ENCODE measurements around the gene PLIN5.
"Not testable (repeated sequence)": the region's sequence is repeated elsewhere in the genome, so short reads cannot be mapped to it uniquely, and the experiment has no call there.

The PLIN5 gene

DNA sequence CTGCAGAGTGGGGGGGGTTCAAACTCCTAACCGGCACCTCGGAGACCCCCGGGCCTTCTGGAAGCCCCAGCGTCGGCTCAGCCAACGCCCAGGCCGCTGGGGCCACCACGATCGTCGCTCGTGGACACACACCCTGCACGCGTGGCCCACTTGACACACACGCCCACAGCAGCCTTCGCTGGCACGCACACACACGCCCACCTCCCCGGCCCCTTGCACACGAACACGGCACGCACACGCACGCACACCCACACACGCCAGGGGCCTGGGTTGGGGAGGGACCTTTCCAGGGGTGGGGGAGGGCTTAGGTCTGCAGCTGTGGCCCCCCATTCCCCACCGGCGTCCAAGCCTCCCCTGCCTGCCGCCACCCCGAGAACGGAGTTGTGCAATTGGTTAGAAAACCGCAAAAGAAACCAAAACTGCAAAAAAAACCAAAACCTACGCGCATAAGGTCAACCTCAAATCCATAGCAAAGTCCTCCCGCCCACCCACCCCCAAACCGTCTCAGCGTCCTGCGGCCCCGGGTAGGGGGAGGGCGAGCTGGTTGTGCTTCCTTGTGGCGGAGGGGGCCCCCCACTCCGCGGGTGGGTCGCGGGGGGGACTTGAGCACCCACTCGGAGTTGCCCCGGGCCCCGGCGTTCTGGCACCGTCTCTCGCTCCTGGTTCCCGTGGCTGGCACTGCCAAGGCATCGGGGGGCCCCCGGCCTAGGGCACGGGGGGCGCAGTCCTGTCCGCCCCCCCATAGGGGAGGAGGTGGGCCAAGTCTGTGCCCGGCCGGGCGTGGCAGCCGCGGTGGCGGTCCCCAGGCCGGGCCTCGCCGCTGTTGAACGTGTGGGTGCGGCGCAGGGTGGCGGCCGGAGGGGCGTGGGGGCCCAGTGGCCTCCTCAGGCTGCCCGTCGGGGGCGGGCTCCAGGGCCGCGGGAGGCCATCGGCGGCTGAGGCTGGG, 8.1 kb upstream of the PLIN5 start:
- no peak for DNase-seq (ENCODE audit: low read depth in 2 of 2)

DNA sequence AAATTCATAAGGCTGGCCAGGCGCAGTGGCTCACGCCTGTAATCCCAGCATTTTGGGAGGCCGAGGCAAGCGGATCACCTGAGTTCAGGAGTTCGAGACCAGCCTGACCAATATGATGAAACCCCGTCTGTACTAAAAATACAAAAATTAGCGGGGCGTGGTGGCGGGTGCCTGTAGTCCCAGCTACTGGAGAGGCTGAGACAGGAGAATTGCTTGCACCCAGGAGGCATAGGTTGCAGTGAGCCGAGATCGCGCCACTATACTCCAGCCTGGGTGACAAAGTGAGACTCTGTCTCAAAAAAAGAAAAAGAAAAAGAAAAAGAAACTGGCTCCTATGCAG, 6.8 kb upstream of the PLIN5 start:
- not testable (repeated sequence) for DNase-seq (ENCODE audit: low read depth in 2 of 2)

DNA sequence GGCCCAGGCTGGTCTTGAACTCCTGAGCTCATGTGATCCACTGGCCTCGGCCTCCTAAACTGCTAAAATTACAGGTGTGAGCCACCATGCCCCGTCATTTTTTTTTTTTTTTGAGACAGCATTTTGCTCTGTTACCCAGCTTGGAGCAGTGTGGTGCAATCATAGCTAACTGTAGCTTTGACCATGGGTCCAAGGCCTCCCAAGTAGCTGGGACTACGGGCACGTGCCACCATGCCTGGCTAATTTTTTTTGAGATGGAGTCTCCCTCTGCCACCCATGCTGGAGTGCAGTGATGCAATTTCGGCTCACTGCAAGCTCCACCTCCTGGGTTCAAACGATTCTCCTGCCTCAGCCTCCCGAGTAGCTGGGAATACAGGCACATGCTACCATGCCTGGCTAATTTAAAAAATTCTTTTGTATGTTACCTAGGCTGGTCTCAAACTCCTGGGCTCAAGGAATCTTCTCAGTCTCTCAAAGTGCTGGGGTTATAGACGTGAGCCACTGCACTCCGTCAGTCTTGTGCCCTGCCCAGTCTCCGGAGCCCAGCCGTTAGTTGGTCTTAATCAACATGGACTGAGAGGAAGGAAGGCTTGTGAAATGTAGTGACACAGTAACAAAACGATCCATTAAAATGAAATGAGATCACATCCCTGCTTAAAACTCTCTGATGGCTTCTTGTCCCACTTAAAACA, 6.2 kb upstream of the PLIN5 start:
- DNase-seq (ENCODE audit: low read depth in 2 of 2), result no peak

DNA sequence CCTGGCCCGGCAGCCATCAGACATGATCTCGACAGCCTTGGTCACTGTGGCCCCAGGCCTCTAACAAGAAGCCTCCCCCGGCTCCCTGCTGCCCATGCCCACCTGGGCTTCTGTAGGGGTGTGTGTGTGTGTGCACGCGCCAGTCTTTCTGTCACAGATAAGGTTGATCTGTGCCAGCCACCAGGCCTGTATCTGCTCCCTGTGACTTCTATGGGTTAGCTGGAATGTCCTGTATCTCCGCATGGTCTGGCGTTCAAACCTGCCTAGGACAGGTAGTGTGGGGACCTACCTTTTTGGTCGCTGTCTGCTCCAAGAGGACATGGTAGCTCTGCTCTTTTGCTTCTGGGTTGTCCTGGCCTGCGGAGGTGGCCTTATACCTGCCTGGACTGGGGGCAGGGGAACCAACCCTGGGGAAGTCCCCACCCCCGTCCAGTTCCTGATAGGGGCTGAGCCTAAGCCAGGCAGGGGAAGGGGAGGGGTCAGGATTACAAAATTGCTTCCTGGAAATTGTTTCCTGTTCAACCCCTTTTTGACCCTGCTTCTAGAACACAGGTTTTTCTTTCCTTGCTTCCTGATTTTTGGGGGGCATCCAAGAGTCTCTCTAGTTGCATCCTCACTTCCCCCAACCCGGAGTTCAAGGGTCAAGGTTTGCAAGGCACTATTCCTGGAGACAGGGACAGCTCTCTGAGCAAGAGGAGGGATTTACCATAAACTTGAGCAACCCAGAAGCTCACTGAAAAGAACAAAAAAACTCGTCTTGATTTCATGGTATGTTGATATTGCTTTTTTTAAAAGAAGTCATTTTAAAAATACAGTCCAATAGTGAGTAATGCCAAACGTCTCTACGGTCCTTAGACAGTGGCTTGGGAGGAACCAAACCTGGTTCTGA, 4.9 kb upstream of the PLIN5 start, which contains the start of gene LRG1:
LRG1 (minus strand) TSS at position 344 of the 889 bp plus-strand sequence; CDS start at position 321, 23 bp downstream.
- no peak for DNase-seq (ENCODE audit: low read depth in 2 of 2)

DNA sequence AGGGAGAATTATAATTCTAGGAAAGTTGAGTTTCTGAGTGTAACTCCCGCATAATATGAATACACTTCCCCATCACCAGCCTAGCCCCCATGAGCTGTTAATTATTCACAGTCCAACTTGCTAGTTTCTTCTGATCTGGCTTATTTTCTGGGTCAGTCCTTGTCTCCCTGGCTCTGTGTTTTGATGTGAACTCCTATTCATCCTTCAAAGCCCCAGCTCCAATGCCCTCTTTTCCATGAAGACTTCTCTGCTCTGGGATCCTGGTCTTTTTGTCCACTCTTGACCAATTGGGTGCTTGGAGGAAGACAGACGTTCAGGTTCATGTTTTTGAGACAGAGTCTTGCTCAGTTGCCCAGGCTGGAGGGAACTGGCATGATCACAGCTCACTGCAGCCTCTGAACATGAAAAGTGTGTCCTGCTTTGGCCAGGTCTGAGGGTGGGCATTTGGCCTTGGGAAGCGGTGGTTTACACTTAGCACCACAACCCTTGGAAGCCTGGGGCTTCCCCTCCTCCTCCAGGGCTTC, 4.2 kb upstream of the PLIN5 start:
- no peak for DNase-seq (ENCODE audit: low read depth in 2 of 2)

DNA sequence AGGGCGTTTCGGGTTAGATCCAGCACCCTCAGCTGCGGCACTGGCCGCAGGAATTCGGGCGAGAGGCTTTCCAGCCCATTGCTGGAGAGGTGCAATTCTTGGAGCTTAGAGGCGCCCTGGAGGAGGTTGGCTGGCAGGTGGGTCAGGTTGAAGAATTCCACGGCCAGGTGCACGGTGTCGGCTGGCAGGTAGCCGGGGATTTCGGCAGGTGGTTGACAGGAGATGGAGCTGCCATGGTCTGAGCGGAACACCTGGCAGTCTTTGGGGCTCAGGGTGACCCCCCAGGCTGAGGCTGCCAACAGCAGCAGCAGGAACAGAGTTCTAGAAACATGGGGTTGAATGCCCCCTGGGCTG, 3.6 kb upstream of the PLIN5 start:
- no peak for DNase-seq (ENCODE audit: low read depth in 2 of 2)

DNA sequence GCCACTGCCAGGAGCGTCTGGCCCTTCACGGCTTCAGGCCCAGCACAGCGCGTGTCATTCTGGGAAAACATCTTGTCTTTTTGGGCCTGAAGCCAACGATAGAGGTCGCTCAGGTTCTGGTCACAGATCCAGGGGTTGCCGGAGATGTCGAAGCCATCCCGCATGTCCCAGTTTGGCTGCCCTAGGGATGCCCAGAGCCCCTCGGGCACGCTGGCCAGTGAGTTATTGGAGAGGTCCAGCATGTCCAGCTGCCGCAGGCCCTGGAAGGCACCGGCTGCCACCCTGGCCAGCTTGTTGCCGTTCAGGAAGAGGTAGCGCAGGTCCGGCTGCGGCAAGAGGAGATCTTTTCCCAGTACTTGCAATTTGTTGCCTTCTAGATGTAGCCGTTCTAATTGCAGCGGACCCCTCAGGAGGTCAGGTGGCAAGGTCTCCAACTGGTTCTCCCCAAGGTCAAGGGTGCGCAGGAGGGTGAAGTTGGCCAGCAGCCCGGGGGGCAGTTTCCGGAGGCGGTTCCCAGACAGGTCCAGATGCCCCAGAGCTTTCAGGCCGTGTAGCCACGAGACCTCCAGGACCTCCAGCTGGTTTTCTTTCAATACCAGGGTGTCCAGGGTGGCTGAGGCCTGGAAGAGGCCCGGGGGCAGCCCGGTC, 3.1 kb upstream of the PLIN5 start:
- no peak for DNase-seq (ENCODE audit: low read depth in 2 of 2)

DNA sequence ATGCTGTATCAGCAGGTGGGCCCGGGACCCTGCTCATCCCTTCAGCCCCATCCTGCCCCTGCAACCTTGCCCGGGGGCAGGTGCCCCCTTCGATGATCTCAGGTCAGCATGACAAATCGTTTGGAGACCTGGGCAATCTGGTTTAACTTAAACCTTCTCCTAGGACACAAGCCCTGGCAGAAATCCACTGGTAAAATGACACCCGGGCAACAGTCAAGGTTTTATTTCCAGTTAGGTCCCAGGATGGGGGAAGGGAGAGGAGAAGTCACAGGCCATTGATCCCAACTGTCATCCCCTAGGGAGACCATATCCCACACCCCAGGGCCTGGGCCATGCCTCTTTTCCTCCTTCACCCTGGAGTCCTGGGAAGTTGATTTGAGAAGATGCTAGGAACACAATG, 1.8 kb upstream of the PLIN5 start:
- DNase-seq (ENCODE audit: low read depth in 2 of 2), result no peak

DNA sequence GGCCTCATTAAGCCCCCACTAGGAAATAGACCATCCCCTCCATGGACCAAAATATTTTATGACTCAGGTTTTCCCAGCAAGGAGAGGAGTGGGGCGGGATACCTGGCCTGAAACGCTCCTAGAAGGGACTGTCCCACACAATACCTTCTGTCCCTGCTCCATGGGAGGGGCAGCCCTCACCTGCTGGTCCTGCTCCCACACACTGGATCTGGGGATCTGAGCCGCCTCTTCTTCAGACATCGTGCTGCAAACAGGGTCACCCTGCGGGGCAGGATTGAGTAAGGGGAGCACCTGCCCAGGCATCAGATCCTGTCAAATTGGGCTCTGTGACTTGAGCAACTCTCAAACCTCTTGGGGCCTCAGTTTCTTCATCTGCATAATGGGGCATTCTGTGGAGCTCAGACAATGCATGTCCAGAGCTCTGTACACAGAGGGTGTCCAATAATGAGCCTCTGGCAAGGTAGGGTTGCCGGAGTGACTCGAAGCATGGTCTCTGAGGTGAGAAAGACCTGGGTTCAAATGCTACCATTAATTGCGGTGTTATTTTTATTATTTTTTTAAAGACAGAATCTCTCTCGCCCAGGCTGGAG, 1.1 kb downstream of the PLIN5 start:
- DNase-seq (ENCODE audit: low read depth in 2 of 2), result no peak

DNA sequence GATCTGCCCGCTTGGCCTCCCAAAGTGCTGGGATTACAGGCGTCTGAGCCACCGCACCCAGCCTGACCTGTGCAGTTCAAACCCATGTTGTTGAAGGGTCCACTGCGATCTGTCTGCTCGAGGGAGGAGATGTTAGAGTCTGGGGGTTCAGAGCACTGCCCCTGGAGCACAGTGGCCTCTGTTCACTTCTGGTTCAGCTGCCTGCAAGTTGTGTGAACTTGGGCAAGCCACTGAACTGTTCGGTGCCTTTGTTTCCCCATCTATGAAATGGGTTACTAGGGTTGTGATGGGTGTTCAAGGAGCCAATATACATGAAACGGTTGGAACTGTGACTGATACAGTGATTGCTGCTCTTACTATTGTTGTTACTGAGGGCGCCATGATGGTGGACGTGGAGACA, 1.7 kb downstream of the PLIN5 start:
- no peak for DNase-seq (ENCODE audit: low read depth in 2 of 2)

DNA sequence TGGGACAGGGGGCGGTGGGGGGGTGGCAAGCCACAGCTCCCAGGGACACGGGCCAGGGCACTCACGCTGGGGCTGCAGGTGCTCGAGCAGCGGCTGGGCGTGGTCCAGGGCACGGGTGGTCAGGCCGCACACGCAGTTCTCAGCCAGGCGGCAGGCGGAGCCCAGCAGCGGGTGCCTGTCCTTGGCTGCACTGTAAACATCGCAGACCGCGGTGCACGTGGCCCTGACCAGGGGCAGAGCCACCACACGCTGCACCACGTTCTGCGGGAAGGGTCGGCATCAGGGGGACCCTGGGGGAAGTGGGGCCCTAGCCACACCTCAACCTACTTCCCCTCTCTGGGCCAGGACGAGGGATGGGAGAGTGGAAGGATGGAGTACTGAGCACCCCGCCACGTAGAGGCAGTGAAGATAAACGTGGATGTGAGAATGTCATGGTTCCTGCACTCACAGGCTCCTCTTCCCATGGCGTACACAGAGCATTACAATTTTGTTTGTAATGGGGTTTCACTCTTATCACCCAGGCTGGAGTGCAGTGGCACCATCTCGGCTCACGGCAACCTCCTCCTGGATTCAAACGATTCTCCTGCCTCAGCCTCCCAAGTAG, 3.4 kb downstream of the PLIN5 start:
- no peak for DNase-seq (ENCODE audit: low read depth in 2 of 2)

DNA sequence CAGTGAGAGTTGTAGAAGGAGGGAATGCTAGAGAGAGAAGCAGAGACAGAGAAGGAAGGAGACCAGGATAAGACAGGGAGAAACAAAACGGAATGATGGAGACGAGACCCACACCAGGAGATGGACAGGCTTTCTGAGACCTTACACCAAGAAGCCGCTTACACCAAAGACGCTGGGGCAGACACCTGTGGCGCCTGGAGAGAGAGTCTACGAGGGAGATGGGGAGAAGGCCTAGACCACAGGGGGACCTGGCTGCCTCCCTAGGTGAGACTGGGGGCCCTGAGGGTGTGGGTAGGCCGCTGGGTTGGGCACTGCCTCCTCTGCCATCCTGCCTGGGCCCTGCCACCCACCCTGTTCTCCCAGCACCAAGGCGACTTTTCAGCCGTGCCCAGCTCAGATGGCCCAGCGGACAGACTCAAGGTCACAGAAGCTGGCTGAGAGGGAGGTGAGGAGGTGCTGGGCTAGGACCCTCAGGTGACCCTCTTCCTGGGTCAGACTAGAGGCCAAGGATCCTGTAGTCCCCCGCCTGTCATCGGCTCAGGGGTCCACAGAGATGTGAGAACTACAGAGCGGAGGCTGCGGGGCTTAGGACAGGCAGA, 5.0 kb downstream of the PLIN5 start:
- no peak for DNase-seq (ENCODE audit: low read depth in 2 of 2)

DNA sequence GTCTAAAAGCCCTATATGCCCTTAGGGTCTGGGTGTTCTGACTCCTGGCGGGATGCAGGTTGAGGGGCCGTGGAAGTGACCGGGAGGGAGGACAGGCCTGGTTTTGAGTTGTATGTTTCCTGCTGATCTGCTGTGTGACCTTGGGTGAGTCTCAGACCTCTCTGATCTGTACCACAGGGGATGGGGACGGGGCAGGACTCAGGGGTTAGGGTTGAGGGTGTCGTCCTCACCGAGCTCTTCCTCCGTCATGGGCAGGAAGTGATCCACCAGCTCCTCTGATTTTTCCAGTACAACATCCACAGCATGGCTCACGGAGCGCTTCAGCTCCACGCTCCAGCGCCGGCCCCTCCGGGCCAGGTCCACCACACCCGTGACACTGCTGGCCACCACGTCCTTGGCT, 6.2 kb downstream of the PLIN5 start:
- no peak for DNase-seq (ENCODE audit: low read depth in 2 of 2)

DNA sequence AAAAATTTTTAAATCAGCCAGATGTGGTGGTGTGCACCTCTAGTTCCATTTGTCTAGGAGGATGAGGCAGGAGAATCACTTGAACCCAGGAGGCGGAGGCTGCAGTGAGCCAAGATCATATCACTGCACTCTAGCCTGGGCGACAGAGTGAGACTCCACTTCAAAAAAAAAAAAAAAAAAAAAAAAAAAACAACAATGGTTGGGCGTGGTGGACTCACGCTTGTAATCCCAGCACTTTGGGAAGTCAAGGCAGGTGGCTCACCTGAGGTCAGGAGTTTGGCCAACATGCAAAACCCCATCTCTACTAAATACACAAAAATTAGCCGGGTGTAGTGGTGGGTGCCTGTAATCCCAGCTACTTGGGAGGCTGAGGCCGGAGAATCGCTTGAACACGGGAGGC, 7.6 kb downstream of the PLIN5 start:
- DNase-seq (ENCODE audit: low read depth in 2 of 2), result not testable (repeated sequence)

DNA sequence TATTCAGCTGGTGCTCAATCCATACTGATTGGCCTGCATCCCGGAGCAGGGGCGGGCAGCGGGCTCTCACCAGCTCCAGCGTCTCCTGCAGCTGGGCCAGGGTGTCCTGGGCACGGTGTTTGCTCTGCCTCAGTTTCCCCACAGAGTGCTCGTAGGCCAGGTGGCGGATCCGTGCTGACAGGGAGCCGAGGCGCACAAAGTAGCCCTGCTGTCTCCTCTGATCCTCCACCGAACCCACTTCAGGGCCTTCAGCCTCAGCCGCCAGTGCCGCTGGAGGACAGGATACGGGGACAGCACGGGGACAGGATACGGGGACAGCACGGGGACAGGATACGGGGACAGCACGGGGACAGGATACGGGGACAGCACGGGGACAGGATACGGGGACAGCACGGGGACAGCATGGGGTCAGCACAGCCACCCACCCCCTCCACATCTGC, 9.4 kb downstream of the PLIN5 start:
- DNase-seq (ENCODE audit: low read depth in 2 of 2), result no peak

DNA sequence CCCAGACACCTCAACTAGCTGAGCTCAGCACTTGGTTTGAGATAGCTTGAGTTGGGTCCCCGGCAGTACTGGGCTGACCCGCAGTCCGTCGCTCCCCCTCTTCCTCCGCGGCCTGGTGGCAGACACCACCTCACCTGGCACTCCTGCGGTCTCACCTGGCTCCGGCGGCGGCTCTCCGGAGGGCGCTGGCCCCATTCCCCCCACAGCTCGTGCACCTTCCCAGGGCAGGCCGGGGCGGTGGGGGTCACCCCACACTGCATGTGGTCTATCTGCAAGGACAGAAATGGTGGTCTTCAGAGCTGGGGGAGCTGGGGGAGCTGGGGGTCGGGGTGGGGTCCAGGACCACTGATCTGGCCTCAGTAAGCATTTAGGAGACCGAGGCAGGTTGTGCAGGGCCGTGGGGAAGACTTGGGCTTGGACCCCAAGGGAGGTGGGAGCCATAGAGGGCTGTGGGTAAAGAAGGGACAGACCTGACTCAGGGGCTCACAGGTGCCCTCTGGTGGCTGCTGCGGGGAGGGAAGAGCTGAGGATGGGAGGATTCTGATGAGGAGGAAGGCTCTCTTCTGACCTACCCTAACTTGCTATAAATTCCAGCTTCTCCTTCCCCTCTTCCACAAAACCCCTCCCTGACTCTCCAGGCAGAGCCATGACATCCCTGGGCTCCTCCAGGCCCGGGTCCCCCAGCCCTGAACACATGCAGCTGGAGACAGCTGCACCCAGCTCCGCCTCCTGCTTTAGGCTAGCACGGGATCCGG, 10.0 kb downstream of the PLIN5 start:
- DNase-seq (ENCODE audit: low read depth in 2 of 2), result peak; percentile 9 to 41

DNA sequence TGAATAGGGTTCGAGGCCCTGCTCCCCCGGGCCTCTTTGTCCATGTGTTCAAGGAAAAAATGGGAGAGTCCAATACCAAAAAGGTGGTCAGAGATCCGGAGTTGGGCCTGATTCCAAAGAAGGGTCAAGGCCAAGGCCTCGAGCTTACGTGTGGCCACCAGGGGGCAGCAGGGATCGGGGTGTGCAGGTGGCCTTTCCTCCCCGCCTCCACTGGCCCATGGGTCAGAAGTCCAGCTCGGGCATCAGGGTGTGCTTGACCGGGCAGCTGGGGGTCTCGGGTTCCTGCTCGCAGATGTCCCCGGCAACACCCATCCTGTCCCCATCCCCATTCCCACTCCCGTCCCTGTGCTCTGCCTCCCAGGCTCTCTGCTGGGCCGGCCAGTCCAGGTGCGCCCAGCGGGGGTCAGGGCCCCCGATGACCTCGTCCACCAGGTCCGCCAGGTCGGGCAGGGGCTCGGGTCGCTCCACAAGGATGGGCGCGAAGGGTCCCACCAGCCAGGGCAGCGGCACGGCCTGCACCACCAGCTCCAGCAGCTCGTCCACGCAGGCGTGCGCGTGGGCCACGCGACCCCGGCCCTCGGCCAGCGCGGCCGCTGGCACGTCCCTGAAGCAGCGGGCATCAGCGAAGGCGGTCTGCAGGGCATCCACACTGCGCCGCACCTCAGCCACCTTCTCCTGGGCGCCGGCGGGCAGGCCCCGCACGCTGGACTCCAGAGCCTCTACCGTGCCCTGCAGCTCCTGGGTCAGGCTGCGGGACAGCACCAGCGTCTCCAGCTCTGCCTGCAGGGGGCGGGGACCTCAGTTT, 11.5 kb downstream of the PLIN5 start:
- no peak for DNase-seq (ENCODE audit: low read depth in 2 of 2)

DNA sequence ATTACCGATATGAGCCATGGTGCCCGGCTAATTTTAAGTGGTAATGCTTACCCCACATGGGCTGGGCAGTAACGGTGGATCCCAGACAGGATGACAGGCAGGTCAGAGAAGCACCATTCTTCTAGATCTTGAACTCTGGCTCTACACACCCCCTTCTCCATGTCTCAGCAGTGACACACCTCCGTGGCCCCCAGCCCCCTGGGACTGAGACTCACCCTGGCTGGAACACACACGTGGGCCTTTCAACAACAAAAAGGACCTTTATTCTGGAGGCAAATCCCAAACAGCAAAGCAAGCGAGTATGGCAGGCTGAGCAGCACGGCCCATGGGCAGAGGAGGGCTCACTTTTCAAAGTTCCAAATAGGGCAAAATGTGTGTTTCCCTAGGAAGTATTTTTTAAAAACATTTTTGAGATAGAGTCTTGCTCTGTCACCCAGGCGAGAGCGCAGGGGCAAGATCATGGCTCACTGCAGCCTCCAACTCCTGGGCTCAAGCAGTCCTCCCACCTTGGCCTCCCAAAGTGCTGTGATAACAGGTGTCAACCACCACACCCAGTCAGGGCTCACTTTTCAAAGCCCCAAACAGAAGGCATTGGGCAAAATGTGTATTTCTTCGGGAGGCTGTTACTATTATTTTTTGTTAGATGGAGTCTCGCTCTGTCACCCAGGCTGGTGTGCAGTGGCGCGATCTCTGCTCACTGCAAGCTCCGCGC, 12.6 kb downstream of the PLIN5 start:
- no peak for DNase-seq (ENCODE audit: low read depth in 2 of 2)

Data from stimulated activated CD8-positive, alpha-beta memory T cell treated with anti-CD3 and anti-CD28 coated beads, Interleukin-15, amount 100 ng/mL, for 4 hours (primary cell).